ENCODE measurements around the gene BATF3. TPM values are rescaled to one million over a fixed set of nuclear protein-coding genes. Genes with fewer than 3 reads are reported as not detected.

The BATF3 gene
- total RNA-seq, 1 experiment from 2014 or later = 2.1 TPM

DNA sequence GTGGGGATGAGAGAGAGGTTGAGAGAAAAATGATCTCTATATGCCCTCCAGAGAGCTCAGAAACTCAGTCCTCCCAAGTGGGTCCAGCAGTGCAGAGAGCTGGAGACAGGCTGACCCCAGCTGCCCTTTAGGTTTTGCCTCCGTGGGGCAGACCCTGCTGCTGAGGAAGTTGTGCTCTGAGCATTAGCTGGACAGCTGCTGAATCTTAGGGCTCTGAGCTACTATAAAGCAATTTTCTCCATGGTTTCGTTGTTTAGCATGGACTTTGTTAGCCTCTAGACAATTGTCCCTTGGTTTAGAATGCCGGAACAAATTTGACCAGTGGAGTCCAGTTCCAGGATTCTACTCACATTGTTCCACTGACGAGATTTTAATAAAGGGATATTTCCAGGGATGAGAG, 22.1 kb downstream of the BATF3 start:
- Mint-ChIP-seq H3K4me1 (peaks cover 5 to 8% of the 10 kb centered on the region in 2 experiments; a peak in 3 of 4 replicates), H3K4me3 (no peak overlapping the region), H3K9me3 (no peaks in the 10 kb centered on the region; a peak in 1 of 5 replicates), H3K27ac (no peak overlapping the region), H3K27me3 (ENCODE audit: low read depth) (peaks cover 2% of the 10 kb centered on the region; the same call in 1 of the 2 replicates), H3K36me3 (ENCODE audit: insufficient read depth in 1 of 3, low read depth in 3 of 3) (no peaks in the 10 kb centered on the region)
- no peak overlapping the region for H4K91ac ChIP-seq (ENCODE audit: insufficient read length, low read depth, low read length)
- no peak overlapping the region for H2BK20ac ChIP-seq (ENCODE audit: low read depth, low read length, poor library complexity, severe bottlenecking)
- no peaks in the 10 kb centered on the region for H3K23me2 ChIP-seq (ENCODE audit: insufficient read length, low read depth, low read length, poor library complexity, severe bottlenecking)
- no peak overlapping the region for H2AK5ac ChIP-seq (ENCODE audit: insufficient read length, low read length)
- no peaks in the 10 kb centered on the region for H3K27me3 ChIP-seq (ENCODE audit: insufficient read depth, low read length)
- H3K4ac ChIP-seq (ENCODE audit: low read depth, low read length) = no peak overlapping the region
- no peaks in the 10 kb centered on the region for H3K79me2 ChIP-seq (ENCODE audit: insufficient read depth, low read length)
- no peak overlapping the region for H4K8ac ChIP-seq (replicated peaks; ENCODE audit: insufficient read length, low read depth, low read length)
- H4K20me1 ChIP-seq (ENCODE audit: control insufficient read depth, insufficient read depth, insufficient read length) = no peaks in the 10 kb centered on the region
- H3T11ph ChIP-seq (ENCODE audit: low read length) = no peak overlapping the region
- no CpG with 5 or more reads among the region's 4 CpGs for WGBS (ENCODE audit: extremely low coverage, insufficient read length, low lambda C conversion rate)
- H3K18ac ChIP-seq (ENCODE audit: insufficient read length, low read depth, low read length) = no peak overlapping the region
- no peak overlapping the region for H2BK120ac ChIP-seq (ENCODE audit: low read depth, low read length, poor library complexity, severe bottlenecking)
- H2BK15ac ChIP-seq (ENCODE audit: low read depth, low read length) = no peak overlapping the region
- H3K4me1 ChIP-seq (ENCODE audit: insufficient read depth, low read length) = peaks cover 3% of the 10 kb centered on the region; the same call in 1 of the 2 replicates
- TF ChIP-seq, protein P1, sequence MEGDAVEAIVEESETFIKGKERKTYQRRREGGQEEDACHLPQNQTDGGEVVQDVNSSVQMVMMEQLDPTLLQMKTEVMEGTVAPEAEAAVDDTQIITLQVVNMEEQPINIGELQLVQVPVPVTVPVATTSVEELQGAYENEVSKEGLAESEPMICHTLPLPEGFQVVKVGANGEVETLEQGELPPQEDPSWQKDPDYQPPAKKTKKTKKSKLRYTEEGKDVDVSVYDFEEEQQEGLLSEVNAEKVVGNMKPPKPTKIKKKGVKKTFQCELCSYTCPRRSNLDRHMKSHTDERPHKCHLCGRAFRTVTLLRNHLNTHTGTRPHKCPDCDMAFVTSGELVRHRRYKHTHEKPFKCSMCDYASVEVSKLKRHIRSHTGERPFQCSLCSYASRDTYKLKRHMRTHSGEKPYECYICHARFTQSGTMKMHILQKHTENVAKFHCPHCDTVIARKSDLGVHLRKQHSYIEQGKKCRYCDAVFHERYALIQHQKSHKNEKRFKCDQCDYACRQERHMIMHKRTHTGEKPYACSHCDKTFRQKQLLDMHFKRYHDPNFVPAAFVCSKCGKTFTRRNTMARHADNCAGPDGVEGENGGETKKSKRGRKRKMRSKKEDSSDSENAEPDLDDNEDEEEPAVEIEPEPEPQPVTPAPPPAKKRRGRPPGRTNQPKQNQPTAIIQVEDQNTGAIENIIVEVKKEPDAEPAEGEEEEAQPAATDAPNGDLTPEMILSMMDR (conservative IDR thresholded peaks at IDR 0.05) = no peak
- H3K56ac ChIP-seq (ENCODE audit: insufficient read length, low read depth, low read length) = no peak overlapping the region
- no peaks in the 10 kb centered on the region for H3K9me3 ChIP-seq (ENCODE audit: control insufficient read depth, low read depth, low read length)
- H3K79me1 ChIP-seq (ENCODE audit: insufficient read depth, low read depth, low read length, poor library complexity, severe bottlenecking) = no peaks in the 10 kb centered on the region
- no peak overlapping the region for H4K5ac ChIP-seq (ENCODE audit: insufficient read length, low read depth, low read length)
- H3K9ac ChIP-seq (ENCODE audit: extremely low read depth, insufficient read length, low read length) = no peak overlapping the region
- no peak overlapping the region for H3K4me2 ChIP-seq (ENCODE audit: insufficient read depth, insufficient read length, low read length)
- H2BK12ac ChIP-seq (ENCODE audit: insufficient read length, low read depth, low read length) = no peak overlapping the region
- no peak overlapping the region for H3K23ac ChIP-seq (ENCODE audit: insufficient read length, low read depth, low read length)
- no peak overlapping the region for H2BK5ac ChIP-seq (ENCODE audit: insufficient read length, low read length)
- no peak overlapping the region for H2AFZ ChIP-seq (ENCODE audit: low read length)
- H3K14ac ChIP-seq (ENCODE audit: insufficient read depth, low read length) = no peak overlapping the region
- no peak overlapping the region for H3K27ac ChIP-seq (ENCODE audit: insufficient read length, low read depth, low read length)
- peak; percentile 16 for DNase-seq
